K562 (cell line): ENCODE results near the gene RXRA. TPM values are rescaled to one million over a fixed set of nuclear protein-coding genes. Genes with fewer than 3 reads are reported as not detected.

Source experiments
- ATAC-seq: fragments of 200-7000 bp; cut with Tn5 transposase; 3 replicates; pipeline ENCODE4 v1.9.1; 2020; ENCODE audit warnings: moderate library complexity
- BruUV-seq: library from RNA; stranded (reverse); fragments of 400-500 nt; replicated peaks from 2 replicates; lab custom pipeline; 2021; lab: Mats Ljungman, UMichigan
- CTCF ChIA-PET: fragments of 300-600 bp; formaldehyde crosslinking; extraction: SDS; loops from one replicate; lab custom pipeline; 2021; ENCODE audit warnings: low intra/inter-chr PET ratio; lab: Yijun Ruan, JAX
- POLR2A ChIA-PET: fragments of 300-600, 350-650 bp; sonication (Branson Sonifier 250); formaldehyde crosslinking; extraction: SDS; loops from one replicate; lab custom pipeline; 2021; ENCODE audit warnings: antibody characterized with exemption, inconsistent platforms; lab: Yijun Ruan, JAX
- DNase-seq, 4 experiments: peaks; one replicate each; pipeline versions ENCODE4 v3.0.0 to v3.0.0-alpha.2; 2011 to 2018; ENCODE audit warnings: low spot score in 3 of 4, mixed read lengths in 3 of 4; ENCODE audit errors: extremely low read depth in 1 of 4
- FAIRE-seq: peaks from 2 replicates; lab custom pipeline; 2011; peaks lifted over from hg19 to GRCh38; lab: Jason Lieb, UNC
- H2AFZ ChIP-seq: 2 replicates; pipeline ENCODE4 v1.6.0; 2011; ENCODE audit warnings: low read depth, low read length, control low read depth, inconsistent platforms
- H3K27ac ChIP-seq: fragments of 200-600 bp; 3 replicates; pipeline ENCODE4 v1.8.0; 2011; ENCODE audit warnings: low read depth, mild to moderate bottlenecking, control low read depth, inconsistent platforms, low read length, moderate library complexity, mixed read lengths; ENCODE audit errors: extremely low read depth
- H3K27me3 ChIP-seq, 2 experiments: fragments of 300-600 bp in 1 of 2; 2 replicates in 1 of 2; 3 replicates in 1 of 2; pipeline versions ENCODE4 v1.6.0 to v1.8.0; 2011; ENCODE audit warnings: inconsistent platforms in 2 of 2, low read length in 2 of 2, mild to moderate bottlenecking in 1 of 2, mixed read lengths in 1 of 2, moderate library complexity in 1 of 2; ENCODE audit not compliant: control insufficient read depth in 2 of 2, insufficient read depth in 2 of 2
- H3K36me3 ChIP-seq: fragments of 300-600 bp; 3 replicates; pipeline ENCODE4 v1.8.0; 2011; ENCODE audit warnings: mild to moderate bottlenecking, low read length, inconsistent platforms; ENCODE audit not compliant: control insufficient read depth, insufficient read depth
- H3K4me1 ChIP-seq, 2 experiments: fragments of 200-600 bp in 1 of 2; replicated peaks in 1 of 2; 2 replicates in 1 of 2; 3 replicates in 1 of 2; pipeline versions ENCODE4 v1.5.1 to v1.8.0; 2011; ENCODE audit warnings: inconsistent platforms in 2 of 2, low read length in 2 of 2, mild to moderate bottlenecking in 1 of 2, mixed read lengths in 1 of 2, moderate library complexity in 1 of 2; ENCODE audit not compliant: control insufficient read depth in 2 of 2, insufficient read depth in 2 of 2
- H3K4me2 ChIP-seq: 2 replicates; pipeline ENCODE4 v1.6.1; 2011; ENCODE audit warnings: low read length, control low read depth, inconsistent platforms, mixed read lengths; ENCODE audit not compliant: insufficient read depth
- H3K4me3 ChIP-seq: fragments of 200-600 bp; sonication (generic), shearing (Covaris generic); 2 replicates; pipeline ENCODE4 v1.5.1; 2016; ENCODE audit warnings: control low read depth, inconsistent platforms
- H3K79me2 ChIP-seq: fragments of 200-600 bp; 3 replicates; pipeline ENCODE4 v1.8.0; 2011; ENCODE audit warnings: low read length, inconsistent platforms; ENCODE audit not compliant: control insufficient read depth, insufficient read depth
- H3K9ac ChIP-seq, 2 experiments: 2 replicates each; pipeline versions ENCODE4 v1.6.0 to v1.6.1; 2011; ENCODE audit warnings: low read depth in 2 of 2, low read length in 2 of 2, control low read depth in 1 of 2, inconsistent platforms in 1 of 2, mild to moderate bottlenecking in 1 of 2, mixed read lengths in 1 of 2; ENCODE audit not compliant: insufficient read depth in 1 of 2
- H3K9me1 ChIP-seq: one replicate; pipeline ENCODE4 v1.6.0; 2011; ENCODE audit warnings: inconsistent platforms, mild to moderate bottlenecking, low read length, moderate library complexity; ENCODE audit not compliant: control insufficient read depth, insufficient read depth
- H3K9me3 ChIP-seq: replicated peaks from 2 replicates; pipeline ENCODE4 v1.5.1; 2011; ENCODE audit warnings: low read depth, low read length, inconsistent platforms; ENCODE audit not compliant: control insufficient read depth, insufficient read depth
- H4K20me1 ChIP-seq: replicated peaks from 2 replicates; pipeline ENCODE4 v1.6.1; 2011; ENCODE audit warnings: low read length, inconsistent platforms, mixed read lengths; ENCODE audit not compliant: control insufficient read depth, insufficient read depth
- KLF16 ChIP-seq: IDR thresholded peaks from 2 replicates; pipeline ENCODE4 v1.6.1; 2016; ENCODE audit warnings: antibody characterized with exemption
- MAFK ChIP-seq: IDR thresholded peaks from 2 replicates; pipeline ENCODE4 v1.6.1; 2011; ENCODE audit warnings: low read length, improper control_type of control experiment
- NFYB ChIP-seq: IDR thresholded peaks from 2 replicates; pipeline ENCODE4 v1.6.1; 2011; ENCODE audit warnings: mild to moderate bottlenecking, moderate library complexity; ENCODE audit not compliant: insufficient read length; ENCODE audit errors: extremely low read depth
- STAG1 ChIP-seq: sonication (generic); formaldehyde crosslinking; IDR thresholded peaks from 2 replicates; pipeline ENCODE4 v1.5.0; 2020; ENCODE audit warnings: missing genetic modification reagents, borderline replicate concordance
- TEAD4 ChIP-seq, 2 experiments: sonication (generic) in 1 of 2; formaldehyde crosslinking in 1 of 2; IDR thresholded peaks; 2 replicates each; pipeline versions ENCODE4 v1.6.1 to v1.8.0; 2012 to 2022; ENCODE audit warnings: borderline replicate concordance in 1 of 2, inconsistent platforms in 1 of 2, low read length in 1 of 2, mild to moderate bottlenecking in 1 of 2, missing genetic modification reagents in 1 of 2
- WGBS: fragments of 100-300 bp; shearing (Covaris generic); methylation state at CpG from one replicate; pipeline ENCODE4 v1.1.6; 2016; ENCODE audit warnings: low coverage, mixed read lengths; ENCODE audit not compliant: insufficient coverage; ENCODE audit errors: missing lambda C conversion rate; 5-methylcytosine and 5-hydroxymethylcytosine counted together
- in situ Hi-C: fragments of 300-500 bp; cut with MboI; formaldehyde crosslinking; loops from 4 replicates; pipeline ENCODE4 v1.15.0; 2018; ENCODE audit warnings: inconsistent platforms, mixed read lengths
- intact Hi-C: fragments of 100-400 bp; cut with micrococcal nuclease; formaldehyde crosslinking; loops from 2 replicates; pipeline ENCODE4 v1.14.2; 2022
- polyA plus RNA-seq, 8 experiments: library from polyadenylated mRNA; depleted of rRNA in 4 of 8; stranded (reverse) in 5 of 8; unstranded in 3 of 8; fragments of >200 nt; fragmentation: Nextera tagmentation in 2 of 8; fragmentation: Illumina TruSeq in 1 of 8; extraction: Ambion mirVana in 2 of 8; extraction: Trizol in 1 of 8; gene quantifications; 2 replicates each; pipeline versions ENCODE4 v1.2.1 to v1.2.3, GENCODE V29; 2011 to 2014; ENCODE audit warnings: inconsistent platforms in 1 of 8, missing spikeins in 1 of 8
- total RNA-seq, 7 experiments: library from RNA; depleted of rRNA in 6 of 7; stranded (reverse); fragments of >200 nt in 6 of 7; fragmentation: Illumina TruSeq in 2 of 7; extraction: Trizol in 2 of 7; gene quantifications; 2 replicates each; pipeline versions ENCODE4 v1.2.1 to v1.2.3, GENCODE V29; 2011 to 2021; ENCODE audit warnings: low replicate concordance in 1 of 7
- TF ChIP-seq, protein P1 (sequence below): fragments of 200-800 bp; sonication (Bioruptor generic); IDR thresholded peaks from 2 replicates; pipeline ENCODE4 v1.6.1; 2016; ENCODE audit warnings: missing genetic modification characterization, missing compliant biosample characterization

RXRA gene
- total and polyA plus RNA-seq, 9 of the 15 experiments (the other 6 are each of a cell fraction or from before 2014, with no cell fraction given): 0.35 to 23.6 (median 4.6) TPM

DNA sequence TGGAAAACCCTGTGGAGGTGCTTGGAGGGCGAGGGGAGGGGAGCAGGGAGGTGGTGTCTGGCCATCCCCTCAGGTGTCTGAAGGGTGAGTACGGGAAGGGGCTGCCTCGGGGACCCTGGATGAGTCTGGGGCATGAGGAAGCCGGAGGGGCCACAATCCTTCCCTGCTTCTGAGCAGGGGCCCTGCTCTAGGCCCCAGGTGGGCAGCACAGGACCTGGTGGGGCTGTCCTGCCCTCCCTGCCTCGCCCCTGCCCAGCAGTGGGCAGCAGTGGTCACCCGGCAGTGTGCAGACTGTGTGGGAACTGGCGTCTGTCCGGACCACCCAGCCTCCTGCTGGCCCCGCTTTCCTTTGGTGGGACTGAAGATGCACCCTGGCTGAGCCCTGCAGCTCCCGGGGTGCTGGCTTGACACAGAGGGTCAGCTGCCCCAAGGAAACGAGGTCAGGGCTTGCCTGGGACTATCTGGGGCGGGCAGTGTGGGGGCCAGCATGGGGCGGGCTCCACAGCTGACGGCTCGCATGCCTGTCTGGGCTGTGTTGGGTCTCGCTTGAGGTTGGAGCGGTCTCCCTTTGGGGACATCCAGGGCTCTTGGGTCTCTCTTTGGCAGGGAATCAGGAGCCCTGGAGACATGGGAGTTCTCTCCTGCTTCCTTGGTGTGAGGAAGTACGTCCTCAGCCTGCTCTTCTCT lies 26.1 kb downstream of the RXRA start:
- CTCF ChIA-PET: no interaction called here
- no peak for ATAC-seq
- 68% methylated on average over 9 of the region's 18 CpGs for WGBS
- intact Hi-C loops: no loop called here
- Histone ChIP-seq H3K36me3 (no peaks in the 10 kb centered on the region; the same call in 2 of the 3 replicates), H3K27me3 (no peaks in the 10 kb centered on the region), H3K27ac (no peak overlapping the region), H3K4me2 (no peak overlapping the region), H3K9me3 (no peaks in the 10 kb centered on the region), H3K9ac (peak overlapping the region in 1 of 2 experiments; percentile 64; a peak in 1 of 4 replicates), H4K20me1 (peaks cover 96% of the 10 kb centered on the region), H3K4me3 (no peak overlapping the region), H2AFZ (no peak overlapping the region), H3K79me2 (peaks cover 19% of the 10 kb centered on the region; the same call in 2 of the 3 replicates), H3K4me1 (peaks cover 16 to 95% of the 10 kb centered on the region in 2 experiments), H3K9me1 (peaks cover 10% of the 10 kb centered on the region)
- TF ChIP-seq TEAD4 (IDR thresholded peaks at IDR 0.05; ENCODE audit: low read length) (no peak), TEAD4 (CRISPR knock-in tag; IDR thresholded peaks at IDR 0.05; ENCODE audit: borderline replicate concordance) (no peak), STAG1 (CRISPR knock-in tag) (no peak), KLF16 (no peak), MAFK (no peak), NFYB (no peak)
- TF ChIP-seq, protein P1, sequence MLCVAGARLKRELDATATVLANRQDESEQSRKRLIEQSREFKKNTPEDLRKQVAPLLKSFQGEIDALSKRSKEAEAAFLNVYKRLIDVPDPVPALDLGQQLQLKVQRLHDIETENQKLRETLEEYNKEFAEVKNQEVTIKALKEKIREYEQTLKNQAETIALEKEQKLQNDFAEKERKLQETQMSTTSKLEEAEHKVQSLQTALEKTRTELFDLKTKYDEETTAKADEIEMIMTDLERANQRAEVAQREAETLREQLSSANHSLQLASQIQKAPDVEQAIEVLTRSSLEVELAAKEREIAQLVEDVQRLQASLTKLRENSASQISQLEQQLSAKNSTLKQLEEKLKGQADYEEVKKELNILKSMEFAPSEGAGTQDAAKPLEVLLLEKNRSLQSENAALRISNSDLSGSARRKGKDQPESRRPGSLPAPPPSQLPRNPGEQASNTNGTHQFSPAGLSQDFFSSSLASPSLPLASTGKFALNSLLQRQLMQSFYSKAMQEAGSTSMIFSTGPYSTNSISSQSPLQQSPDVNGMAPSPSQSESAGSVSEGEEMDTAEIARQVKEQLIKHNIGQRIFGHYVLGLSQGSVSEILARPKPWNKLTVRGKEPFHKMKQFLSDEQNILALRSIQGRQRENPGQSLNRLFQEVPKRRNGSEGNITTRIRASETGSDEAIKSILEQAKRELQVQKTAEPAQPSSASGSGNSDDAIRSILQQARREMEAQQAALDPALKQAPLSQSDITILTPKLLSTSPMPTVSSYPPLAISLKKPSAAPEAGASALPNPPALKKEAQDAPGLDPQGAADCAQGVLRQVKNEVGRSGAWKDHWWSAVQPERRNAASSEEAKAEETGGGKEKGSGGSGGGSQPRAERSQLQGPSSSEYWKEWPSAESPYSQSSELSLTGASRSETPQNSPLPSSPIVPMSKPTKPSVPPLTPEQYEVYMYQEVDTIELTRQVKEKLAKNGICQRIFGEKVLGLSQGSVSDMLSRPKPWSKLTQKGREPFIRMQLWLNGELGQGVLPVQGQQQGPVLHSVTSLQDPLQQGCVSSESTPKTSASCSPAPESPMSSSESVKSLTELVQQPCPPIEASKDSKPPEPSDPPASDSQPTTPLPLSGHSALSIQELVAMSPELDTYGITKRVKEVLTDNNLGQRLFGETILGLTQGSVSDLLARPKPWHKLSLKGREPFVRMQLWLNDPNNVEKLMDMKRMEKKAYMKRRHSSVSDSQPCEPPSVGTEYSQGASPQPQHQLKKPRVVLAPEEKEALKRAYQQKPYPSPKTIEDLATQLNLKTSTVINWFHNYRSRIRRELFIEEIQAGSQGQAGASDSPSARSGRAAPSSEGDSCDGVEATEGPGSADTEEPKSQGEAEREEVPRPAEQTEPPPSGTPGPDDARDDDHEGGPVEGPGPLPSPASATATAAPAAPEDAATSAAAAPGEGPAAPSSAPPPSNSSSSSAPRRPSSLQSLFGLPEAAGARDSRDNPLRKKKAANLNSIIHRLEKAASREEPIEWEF: no peak
- DNase-seq: no peak
- POLR2A ChIA-PET: no interaction called here
- FAIRE-seq: no peak
- in situ Hi-C loops: no loop called here
- BruUV-seq: no TSS peak
